Right cardiac atrium (tissue), 5 donors: Measurements from ENCODE around the gene ARHGEF12. TPM values are rescaled to one million over a fixed set of nuclear protein-coding genes. Genes with fewer than 3 reads are reported as not detected.

Experiments
- ATAC-seq, 2 donors: fragments of 200-7000 bp; cut with Tn5 transposase; one replicate each; pipeline versions ENCODE4 v1.8.0 to v1.9.1; 2020; ENCODE audit warnings: moderate library complexity in 2 of 2, mild to moderate bottlenecking in 1 of 2
- DNase-seq, 3 donors: peaks; one replicate each; pipeline ENCODE4 v3.0.0-alpha.2; 2020
- H3K27ac ChIP-seq: one replicate; pipeline ENCODE4 v1.5.1; 2013; ENCODE audit warnings: mild to moderate bottlenecking, low read length, control low read depth, moderate library complexity
- H3K27me3 ChIP-seq: one replicate; pipeline ENCODE4 v1.6.1; 2013; ENCODE audit not compliant: control insufficient read depth, insufficient read depth
- H3K4me1 ChIP-seq: one replicate; pipeline ENCODE4 v1.6.1; 2013; ENCODE audit warnings: low read length; ENCODE audit not compliant: control insufficient read depth, insufficient read depth
- H3K4me3 ChIP-seq: one replicate; pipeline ENCODE4 v1.5.1; 2013; ENCODE audit warnings: low read length, control low read depth
- H3K9me3 ChIP-seq: one replicate; pipeline ENCODE4 v1.6.1; 2013; ENCODE audit warnings: low read length; ENCODE audit not compliant: control insufficient read depth
- WGBS: extraction: QIAGEN DNeasy Blood & Tissue Kit; methylation state at CpG from one replicate; pipeline ENCODE4 v1.1.7; 2013; 5-methylcytosine and 5-hydroxymethylcytosine counted together
- intact Hi-C, 4 donors: fragments of 100-400 bp; cut with DNase I; formaldehyde crosslinking; loops; one replicate each; pipeline versions ENCODE4 v1.11.0 to v1.14.0; 2022 to 2023
- polyA plus RNA-seq: library from polyadenylated mRNA; stranded (reverse); fragments of 200-250 nt; gene quantifications from one replicate; pipeline ENCODE4 v1.2.3, GENCODE V29; 2013
- total RNA-seq, 4 donors: library from RNA; stranded (reverse); fragmentation: NEBNext Ultra II Directional; extraction: Animal tissue kit (Norgen Biotek cat#: 25700); gene quantifications; one replicate each; pipeline ENCODE4 v1.2.1, GENCODE V29; 2021
- donor health status: healthy with polysubstance abuse.
- donor health status: DM: no; HTN: yes; CAD: no.
- donor health status: DM: no; HTN: no; CAD: no.
- donor health status: DM: no; HTN: yes; CAD: no; lungs with severe emphysema.
- donor health status: DM: yes; HTN: yes; CAD: no.

Gene ARHGEF12
- total and polyA plus RNA-seq, 5 donors = 26.1 to 112 (median 93.7) TPM

DNA sequence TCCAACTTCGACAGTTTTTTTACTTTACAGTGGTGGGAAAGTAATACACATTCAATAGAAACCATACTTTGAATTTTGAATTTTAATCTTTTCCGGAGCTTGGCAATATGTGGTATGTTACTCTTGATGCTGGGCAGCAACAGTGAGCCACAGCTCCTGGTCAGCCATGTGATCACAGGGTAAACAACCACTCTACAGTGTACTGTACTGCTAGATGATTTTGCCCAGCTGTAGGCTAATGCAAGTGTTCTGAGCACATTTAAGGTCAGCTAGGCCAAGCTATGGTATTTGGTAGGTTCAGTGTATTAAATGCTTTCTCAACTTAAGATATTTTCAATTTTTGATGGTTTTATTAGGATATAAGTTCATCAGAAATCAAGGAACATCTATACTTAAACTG is 126.6 kb downstream of the ARHGEF12 start:
- Histone ChIP-seq H3K27ac (no peak overlapping the region), H3K4me3 (no peak overlapping the region), H3K4me1 (no peaks in the 10 kb centered on the region), H3K27me3 (no peaks in the 10 kb centered on the region), H3K9me3 (no peaks in the 10 kb centered on the region)
- intact Hi-C loops = no loop called here
- DNase-seq (no peak), ATAC-seq (no peak)
- 94% methylated on average over 2 of the region's 2 CpGs for WGBS

DNA sequence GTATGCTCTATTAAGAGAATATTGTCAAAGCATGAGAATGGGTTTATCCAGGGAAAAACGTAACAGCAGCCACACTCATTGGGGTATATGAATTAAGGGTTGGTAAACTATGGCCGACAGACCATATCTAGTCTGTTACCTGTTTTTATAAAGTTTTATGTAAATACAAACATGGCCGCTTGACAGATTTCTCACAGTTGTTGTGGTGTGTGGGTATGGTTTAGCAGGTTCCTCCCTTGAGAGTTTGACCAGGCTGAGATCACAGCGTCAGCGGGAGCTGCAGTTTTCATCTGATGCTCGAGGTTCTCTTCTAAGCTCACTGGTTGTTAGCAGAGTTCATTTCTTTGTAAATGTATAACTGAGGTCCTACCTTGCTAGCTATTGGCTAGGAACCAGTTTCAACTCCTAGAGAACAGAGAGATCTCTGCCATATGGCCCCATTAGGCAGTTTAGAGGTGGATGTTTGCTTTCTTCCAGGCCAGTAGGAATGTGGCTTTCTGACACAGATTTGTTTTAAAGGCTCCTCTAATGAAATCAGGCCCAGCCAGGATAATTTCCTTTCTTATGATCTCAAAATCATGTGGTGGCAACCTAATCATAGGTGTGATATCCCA is 129.8 kb downstream of the ARHGEF12 start:
- DNase-seq = no peak
- Histone ChIP-seq H3K4me1 (no peaks in the 10 kb centered on the region), H3K9me3 (no peaks in the 10 kb centered on the region), H3K4me3 (no peak overlapping the region), H3K27me3 (no peaks in the 10 kb centered on the region), H3K27ac (no peak overlapping the region)
- intact Hi-C loops = no loop called here
- 94% methylated on average over 6 of the region's 6 CpGs for WGBS
- no peak for ATAC-seq

DNA sequence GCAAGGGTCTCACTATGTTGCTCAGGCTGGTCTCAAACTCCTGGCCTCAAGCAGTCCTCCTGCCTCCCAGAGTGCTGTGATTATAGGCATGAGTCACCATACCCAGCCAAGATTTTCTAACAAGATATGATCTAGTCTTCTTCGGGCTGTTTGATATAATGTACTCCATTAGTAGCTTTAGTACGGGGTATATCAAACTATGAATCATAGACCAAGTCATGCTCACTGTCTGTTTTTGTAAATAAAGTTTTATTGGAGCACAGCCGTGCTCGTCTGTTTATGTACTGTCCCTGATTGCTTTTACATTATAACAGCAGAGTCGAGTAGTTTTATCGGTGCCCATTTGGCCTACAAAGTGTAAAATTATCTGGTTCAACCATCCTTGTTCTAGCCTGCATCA is 131.4 kb downstream of the ARHGEF12 start:
- no peak overlapping the region for H3K27ac ChIP-seq
- WGBS = 95% methylated on average over 6 of the region's 6 CpGs
- intact Hi-C loops = no loop called here
- no peak overlapping the region for H3K4me3 ChIP-seq
- H3K27me3 ChIP-seq = no peaks in the 10 kb centered on the region
- no peaks in the 10 kb centered on the region for H3K9me3 ChIP-seq
- no peak for DNase-seq
- no peaks in the 10 kb centered on the region for H3K4me1 ChIP-seq
- ATAC-seq = no peak

DNA sequence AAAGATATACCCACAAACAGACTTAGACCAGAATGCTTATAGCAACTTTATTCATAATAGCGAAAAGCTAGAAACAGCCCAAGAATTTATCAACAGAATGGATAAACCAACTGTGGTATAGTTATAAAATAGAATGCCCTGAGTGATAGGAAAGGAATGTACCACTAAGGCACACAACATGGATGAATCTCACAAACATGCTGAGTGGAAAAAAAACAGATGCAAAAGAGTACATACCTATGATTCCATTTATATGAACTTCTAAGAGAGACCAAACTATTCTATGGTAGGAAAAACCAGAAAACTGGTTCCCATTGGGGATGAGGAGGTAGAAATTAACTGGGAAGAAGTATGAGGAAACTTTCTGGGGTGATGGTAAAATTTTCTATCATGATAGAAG is 134.9 kb downstream of the ARHGEF12 start:
- Histone ChIP-seq H3K9me3 (no peaks in the 10 kb centered on the region), H3K4me3 (no peak overlapping the region), H3K4me1 (no peaks in the 10 kb centered on the region), H3K27ac (no peak overlapping the region), H3K27me3 (no peaks in the 10 kb centered on the region)
- WGBS = 96% methylated on average over 1 of the region's 1 CpG
- DNase-seq (no peak), ATAC-seq (no peak)
- intact Hi-C loops = no loop called here

DNA sequence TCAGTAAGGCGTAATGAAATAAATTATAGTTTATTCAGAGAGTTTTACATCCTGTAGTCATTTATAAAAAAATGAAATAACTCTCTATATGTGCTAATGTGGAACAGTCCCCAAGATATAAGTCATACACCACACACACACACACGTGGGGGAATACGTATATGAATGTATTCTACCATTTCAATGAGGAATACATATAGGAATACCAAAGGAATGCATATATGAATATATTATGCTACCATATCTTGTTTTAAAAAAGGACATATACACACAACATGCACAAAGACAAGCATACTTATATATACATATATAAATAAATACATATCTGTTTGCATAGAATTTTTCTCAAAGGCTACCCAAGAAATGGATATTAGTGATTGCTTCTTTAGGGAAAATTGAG is 135.8 kb downstream of the ARHGEF12 start:
- H3K27me3 ChIP-seq = no peaks in the 10 kb centered on the region
- H3K4me1 ChIP-seq = no peaks in the 10 kb centered on the region
- H3K27ac ChIP-seq = no peak overlapping the region
- H3K4me3 ChIP-seq = no peak overlapping the region
- no peaks in the 10 kb centered on the region for H3K9me3 ChIP-seq
- intact Hi-C loops = no loop called here
- ATAC-seq (no peak), DNase-seq (no peak)
- 96% methylated on average over 3 of the region's 3 CpGs for WGBS

DNA sequence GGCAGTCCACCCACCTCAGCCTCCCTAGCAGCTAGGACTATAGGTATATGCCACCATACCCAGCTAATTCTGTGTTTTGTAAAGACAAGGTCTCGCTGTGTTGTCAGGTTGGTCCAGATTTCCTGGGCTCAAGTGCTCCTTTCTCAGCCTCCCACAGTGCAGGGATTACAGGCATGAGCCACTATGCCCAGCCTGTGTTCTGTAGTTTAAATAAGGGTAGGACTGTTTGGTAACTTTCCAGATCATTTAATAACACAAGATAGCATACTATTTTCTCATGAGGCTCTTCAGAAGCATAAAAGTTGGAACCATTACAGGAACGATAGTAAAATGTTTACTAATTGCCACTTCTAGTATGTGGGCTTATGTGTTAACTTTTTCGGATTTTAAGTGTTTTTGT is 137.3 kb downstream of the ARHGEF12 start:
- intact Hi-C loops = no loop called here
- Histone ChIP-seq H3K4me3 (no peak overlapping the region), H3K9me3 (no peaks in the 10 kb centered on the region), H3K4me1 (no peaks in the 10 kb centered on the region), H3K27me3 (no peaks in the 10 kb centered on the region), H3K27ac (no peak overlapping the region)
- DNase-seq = no peak
- peak in 1 of 2 donors; percentile 50 for ATAC-seq
- 54% methylated on average over 3 of the region's 3 CpGs for WGBS

DNA sequence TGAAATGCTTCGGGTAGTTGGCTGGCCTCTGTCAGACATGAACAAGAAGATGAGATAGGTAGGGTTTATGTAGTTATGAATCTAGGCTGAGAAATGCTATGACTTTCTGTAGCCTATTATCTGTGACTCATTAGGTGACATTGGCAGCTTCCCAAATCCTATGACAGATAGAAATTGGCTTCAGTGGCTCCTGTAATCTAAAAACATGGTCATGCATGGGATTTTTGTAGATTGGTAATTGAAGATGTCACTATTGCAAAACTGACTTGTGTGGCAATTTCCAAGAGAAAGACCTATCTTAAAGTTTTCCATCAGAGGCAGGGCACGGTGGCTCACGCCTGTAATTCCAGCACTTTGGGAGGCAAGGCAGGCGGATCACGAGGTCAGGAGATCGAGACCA is 145.9 kb downstream of the ARHGEF12 start:
- Histone ChIP-seq H3K4me1 (peaks cover 3% of the 10 kb centered on the region), H3K9me3 (no peaks in the 10 kb centered on the region), H3K27me3 (no peaks in the 10 kb centered on the region), H3K27ac (no peak overlapping the region), H3K4me3 (no peak overlapping the region)
- intact Hi-C loops = no loop called here
- 93% methylated on average over 6 of the region's 6 CpGs for WGBS
- ATAC-seq (no peak), DNase-seq (no peak)

DNA sequence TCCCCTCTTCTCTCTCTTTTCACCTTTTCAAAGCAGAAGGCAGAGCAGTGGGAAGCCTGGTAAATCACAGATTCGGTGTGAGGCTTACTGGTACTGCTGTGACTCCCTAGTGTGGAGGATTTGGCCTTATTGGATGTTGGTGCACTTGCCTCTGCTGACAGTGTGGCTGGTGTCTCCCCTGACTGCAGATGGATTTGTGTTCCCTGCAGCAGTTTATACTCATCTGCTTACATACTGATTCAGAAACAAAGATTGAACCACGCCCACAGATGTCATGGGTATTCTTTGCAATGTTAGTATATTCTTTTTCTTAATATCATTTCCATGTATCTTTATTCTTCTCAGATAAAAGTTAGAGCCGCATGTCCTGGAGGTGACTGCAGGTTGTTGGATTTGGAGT is 148.5 kb downstream of the ARHGEF12 start:
- WGBS = 79% methylated on average over 3 of the region's 3 CpGs
- no peak overlapping the region for H3K27ac ChIP-seq
- DNase-seq (no peak), ATAC-seq (no peak)
- H3K4me3 ChIP-seq = no peak overlapping the region
- H3K27me3 ChIP-seq = no peaks in the 10 kb centered on the region
- no peaks in the 10 kb centered on the region for H3K9me3 ChIP-seq
- peaks cover 4% of the 10 kb centered on the region for H3K4me1 ChIP-seq
- intact Hi-C loops = no loop called here

DNA sequence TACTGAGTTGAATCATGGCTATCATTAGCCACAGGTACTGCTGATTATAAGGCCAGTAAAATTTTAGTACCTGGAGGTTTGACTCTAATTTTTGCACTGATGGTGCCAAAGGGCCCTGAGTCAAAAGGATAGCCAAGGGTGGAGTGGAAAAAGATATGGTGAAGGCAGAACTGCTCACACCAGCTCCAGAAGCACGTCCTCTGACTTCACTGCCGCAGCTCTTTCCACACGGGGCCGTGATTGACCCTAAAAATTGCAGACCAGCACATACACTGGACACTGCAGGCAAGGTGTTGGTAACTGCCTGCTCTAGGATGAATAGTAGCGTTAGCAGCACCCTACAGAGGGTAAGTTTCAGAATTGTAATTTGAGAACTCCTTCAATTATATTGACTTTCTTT is 149.9 kb downstream of the ARHGEF12 start:
- WGBS = 80% methylated on average over 5 of the region's 5 CpGs
- no peaks in the 10 kb centered on the region for H3K9me3 ChIP-seq
- H3K27me3 ChIP-seq = no peaks in the 10 kb centered on the region
- ATAC-seq = peak; percentile 26 to 51
- H3K4me3 ChIP-seq = no peak overlapping the region
- peaks cover 3% of the 10 kb centered on the region for H3K4me1 ChIP-seq
- no peak overlapping the region for H3K27ac ChIP-seq
- intact Hi-C loops = no loop called here
- DNase-seq = no peak

DNA sequence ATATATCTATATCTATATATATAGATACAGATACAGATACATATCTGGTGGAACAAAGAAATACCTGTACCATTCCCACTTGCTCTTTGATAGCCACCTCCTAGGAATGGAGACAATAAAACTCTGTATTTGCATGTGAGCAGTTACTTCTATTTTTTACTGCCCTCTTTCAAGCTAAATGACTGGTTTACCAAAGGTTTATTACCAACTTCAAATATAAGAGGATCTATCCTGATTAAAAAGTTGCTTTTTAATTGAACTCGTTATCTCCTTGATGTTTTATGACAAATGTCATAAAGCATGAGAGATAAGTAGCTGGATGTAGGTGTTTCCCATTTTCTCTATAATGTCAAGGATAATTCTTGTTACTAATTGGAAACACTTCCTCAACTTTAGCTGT is 153.6 kb downstream of the ARHGEF12 start:
- Histone ChIP-seq H3K9me3 (no peaks in the 10 kb centered on the region), H3K27me3 (no peaks in the 10 kb centered on the region), H3K27ac (no peak overlapping the region), H3K4me3 (no peak overlapping the region), H3K4me1 (peaks cover 1% of the 10 kb centered on the region)
- intact Hi-C loops = loop anchor here in 1 of 4 donors (10.0 kb wide), 1 partner anchor 155 kb away; the partner anchor contains the start of gene ARHGEF12
- DNase-seq = no peak
- no peak for ATAC-seq
- 92% methylated on average over 1 of the region's 1 CpG for WGBS

DNA sequence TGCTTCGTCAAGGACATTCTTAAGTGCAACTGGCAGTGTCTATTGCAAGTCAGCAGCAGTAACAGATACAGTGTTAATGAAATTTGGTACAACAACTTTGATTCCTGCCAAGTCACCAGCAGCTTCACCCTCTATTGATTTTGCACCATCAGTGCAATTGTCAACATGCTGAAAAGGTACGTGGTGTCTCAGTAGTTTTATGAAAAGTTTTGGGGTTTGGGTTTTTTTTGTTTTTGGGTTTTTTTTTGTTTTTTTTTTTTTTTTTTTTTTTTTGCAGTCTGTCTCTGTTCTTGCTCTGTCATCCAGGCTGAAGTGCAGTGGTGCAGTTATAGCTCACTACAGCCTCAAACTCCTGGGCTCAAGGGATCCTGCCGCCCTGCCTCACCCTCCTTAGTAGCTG is 156.3 kb downstream of the ARHGEF12 start:
- WGBS = 75% methylated on average over 3 of the region's 3 CpGs
- H3K27ac ChIP-seq = no peak overlapping the region
- DNase-seq (no peak), ATAC-seq (no peak)
- H3K9me3 ChIP-seq = no peaks in the 10 kb centered on the region
- H3K27me3 ChIP-seq = no peaks in the 10 kb centered on the region
- no peak overlapping the region for H3K4me3 ChIP-seq
- H3K4me1 ChIP-seq = peaks cover 1% of the 10 kb centered on the region
- intact Hi-C loops = loop anchor here in 1 of 4 donors (10.0 kb wide), 1 partner anchor 158 kb away; the partner anchor contains the start of gene ARHGEF12

DNA sequence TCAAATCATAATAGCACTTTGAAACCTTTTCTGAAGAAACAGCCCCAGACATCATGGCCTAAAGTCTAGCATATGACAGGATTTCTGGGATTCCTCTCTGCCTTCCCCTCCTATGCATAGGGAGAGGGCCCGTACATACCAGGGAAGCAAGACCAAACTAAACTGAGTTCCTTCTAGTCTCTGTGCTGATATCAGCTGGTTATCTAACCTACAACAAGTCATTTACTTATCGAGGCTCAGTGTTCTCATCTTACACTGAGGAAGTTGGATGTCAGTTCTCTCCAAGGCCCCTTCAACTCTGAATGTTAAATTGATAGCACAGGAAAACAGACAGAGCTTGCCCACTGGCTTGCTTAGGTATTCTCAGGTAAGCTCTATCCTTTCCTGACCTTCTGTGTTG is 158.4 kb downstream of the ARHGEF12 start:
- no peak overlapping the region for H3K4me3 ChIP-seq

More for the DNA sequence above, 158.4 kb downstream of the ARHGEF12 start:
- Histone ChIP-seq H3K27me3 (no peaks in the 10 kb centered on the region), H3K9me3 (no peaks in the 10 kb centered on the region), H3K27ac (no peak overlapping the region), H3K4me1 (no peaks in the 10 kb centered on the region)
- 40% methylated on average over 2 of the region's 2 CpGs for WGBS
- intact Hi-C loops = loop anchor here in 1 of 4 donors (10.0 kb wide), 1 partner anchor 160 kb away; the partner anchor contains the start of gene ARHGEF12
- DNase-seq (no peak), ATAC-seq (no peak)
